ENCODE data around the gene DGCR2.

DGCR2 gene

DNA sequence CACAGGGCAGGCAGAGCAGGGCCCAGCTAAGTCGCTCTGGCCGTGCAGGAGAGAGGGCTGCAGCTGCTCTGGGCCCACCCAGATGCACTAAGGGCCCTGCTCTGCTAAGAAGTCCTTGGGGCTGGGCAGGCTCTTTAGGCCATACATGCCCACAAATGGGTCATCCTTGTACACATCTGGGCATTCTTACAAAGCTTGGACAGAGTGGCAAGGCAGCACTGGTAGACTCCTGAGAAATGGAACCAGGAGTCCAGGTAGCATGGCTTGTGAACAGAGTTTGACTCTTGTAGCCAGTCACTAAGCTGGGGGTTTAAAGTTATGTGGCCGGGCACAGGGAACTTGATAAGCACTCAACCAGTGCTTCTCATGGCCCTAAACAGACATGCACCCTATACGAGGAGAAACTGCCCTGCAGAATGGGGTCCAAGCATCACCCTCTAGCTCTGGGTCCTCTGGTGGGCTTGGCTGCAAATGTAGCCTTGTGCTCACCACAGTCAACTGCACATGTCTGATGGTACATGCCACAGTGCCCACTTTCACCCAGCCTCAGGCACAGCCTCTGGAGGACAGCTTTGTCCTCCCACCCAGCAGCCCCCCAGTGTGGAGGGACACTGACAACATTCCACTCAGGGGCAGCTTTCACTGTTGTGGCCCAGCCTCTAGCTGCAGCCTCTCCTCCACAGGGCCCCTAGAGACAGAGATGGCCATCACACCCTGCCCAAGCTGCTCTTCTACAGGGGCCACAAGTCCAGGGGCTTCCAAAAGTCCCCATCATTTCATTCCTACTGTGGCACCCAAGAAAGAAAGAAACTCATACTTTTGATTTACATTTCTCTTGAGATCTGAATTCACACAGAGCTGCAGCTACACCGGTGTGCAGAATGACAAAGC lies 75.2 kb downstream of the DGCR2 start:
- Histone ChIP-seq H3K4me1 (ENCODE audit: insufficient read depth, insufficient read length) (no peaks in the 10 kb centered on the region), H3K36me3 (ENCODE audit: insufficient read depth, insufficient read length, low read length) (peaks cover 73% of the 10 kb centered on the region), H3K9me3 (ENCODE audit: insufficient read depth, low read length) (no peaks in the 10 kb centered on the region), H3K9ac (ENCODE audit: insufficient read length, low read depth) (no peak overlapping the region), H3K27me3 (ENCODE audit: insufficient read depth, insufficient read length) (no peaks in the 10 kb centered on the region), H3K4me3 (ENCODE audit: insufficient read length, low read depth) (no peak overlapping the region)
- DNase-seq (ENCODE audit: low read depth, low spot score), result no peak
- TF ChIP-seq SUZ12 (IDR thresholded peaks at IDR 0.05; ENCODE audit: extremely low read depth, insufficient read depth, insufficient read length), result no peak

GRCh38 chr22:19046287-19046686 lies 75.9 kb downstream of the DGCR2 start:
- no peak overlapping the region for H3K4me3 ChIP-seq (ENCODE audit: insufficient read length, low read depth)
- peaks cover 76% of the 10 kb centered on the region for H3K36me3 ChIP-seq (ENCODE audit: insufficient read depth, insufficient read length, low read length)
- TF ChIP-seq ZNF274 (IDR thresholded peaks at IDR 0.05; ENCODE audit: low read depth, low read length) (no peak), SUZ12 (IDR thresholded peaks at IDR 0.05; ENCODE audit: extremely low read depth, insufficient read depth, insufficient read length) (no peak), YY1 (IDR thresholded peaks at IDR 0.05; ENCODE audit: insufficient read depth, insufficient read length) (no peak)
- H3K9ac ChIP-seq (ENCODE audit: insufficient read length, low read depth), result no peak overlapping the region
- H3K4me1 ChIP-seq (ENCODE audit: insufficient read depth, insufficient read length), result no peaks in the 10 kb centered on the region
- no peak for DNase-seq (ENCODE audit: low read depth, low spot score)
- no peaks in the 10 kb centered on the region for H3K27me3 ChIP-seq (ENCODE audit: insufficient read depth, insufficient read length)
- no peaks in the 10 kb centered on the region for H3K9me3 ChIP-seq (ENCODE audit: insufficient read depth, low read length)

DNA sequence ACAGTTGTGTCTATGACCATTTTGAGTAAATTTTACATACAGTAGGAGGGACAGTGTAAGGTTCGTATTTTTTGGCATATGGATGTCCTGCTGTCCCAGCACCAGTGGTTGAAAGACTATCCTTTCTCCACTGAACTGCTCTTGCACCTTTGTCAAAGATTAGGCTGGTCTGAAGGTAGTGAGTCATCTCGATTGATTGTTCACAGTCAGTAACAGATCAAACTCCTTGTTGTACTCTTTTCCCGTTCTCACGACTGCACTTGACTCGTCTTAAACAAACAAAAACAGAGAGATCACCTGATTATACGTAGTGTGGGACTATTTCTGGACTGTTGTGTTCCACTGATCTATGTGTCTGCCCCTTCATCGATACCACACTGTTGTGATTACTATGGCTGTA lies 77.1 kb downstream of the DGCR2 start:
- Histone ChIP-seq H3K9me3 (ENCODE audit: insufficient read depth, low read length) (no peaks in the 10 kb centered on the region), H3K36me3 (ENCODE audit: insufficient read depth, insufficient read length, low read length) (peaks cover 88% of the 10 kb centered on the region), H3K4me1 (ENCODE audit: insufficient read depth, insufficient read length) (no peaks in the 10 kb centered on the region), H3K9ac (ENCODE audit: insufficient read length, low read depth) (no peak overlapping the region), H3K27me3 (ENCODE audit: insufficient read depth, insufficient read length) (no peaks in the 10 kb centered on the region), H3K4me3 (ENCODE audit: insufficient read length, low read depth) (no peak overlapping the region)
- DNase-seq (ENCODE audit: low read depth, low spot score), result no peak
- no peak for TF ChIP-seq SUZ12 (IDR thresholded peaks at IDR 0.05; ENCODE audit: extremely low read depth, insufficient read depth, insufficient read length)
- TF ChIP-seq ZNF274 (IDR thresholded peaks at IDR 0.05; ENCODE audit: low read depth, low read length), result no peak
- TF ChIP-seq YY1 (IDR thresholded peaks at IDR 0.05; ENCODE audit: insufficient read depth, insufficient read length), result no peak

GRCh38 chr22:19044381-19044780 lies 77.8 kb downstream of the DGCR2 start:
- Histone ChIP-seq H3K9me3 (ENCODE audit: insufficient read depth, low read length) (no peaks in the 10 kb centered on the region), H3K9ac (ENCODE audit: insufficient read length, low read depth) (no peak overlapping the region), H3K4me1 (ENCODE audit: insufficient read depth, insufficient read length) (no peaks in the 10 kb centered on the region), H3K27me3 (ENCODE audit: insufficient read depth, insufficient read length) (no peaks in the 10 kb centered on the region), H3K36me3 (ENCODE audit: insufficient read depth, insufficient read length, low read length) (peaks cover 94% of the 10 kb centered on the region), H3K4me3 (ENCODE audit: insufficient read length, low read depth) (no peak overlapping the region)
- TF ChIP-seq ZNF274 (IDR thresholded peaks at IDR 0.05; ENCODE audit: low read depth, low read length), result no peak
- no peak for TF ChIP-seq YY1 (IDR thresholded peaks at IDR 0.05; ENCODE audit: insufficient read depth, insufficient read length)
- no peak for TF ChIP-seq SUZ12 (IDR thresholded peaks at IDR 0.05; ENCODE audit: extremely low read depth, insufficient read depth, insufficient read length)
- no peak for DNase-seq (ENCODE audit: low read depth, low spot score)

GRCh38 chr22:19043121-19044085 lies 78.8 kb downstream of the DGCR2 start:
- H3K9me3 ChIP-seq (ENCODE audit: insufficient read depth, low read length), result no peaks in the 10 kb centered on the region
- no peaks in the 10 kb centered on the region for H3K4me1 ChIP-seq (ENCODE audit: insufficient read depth, insufficient read length)
- no peak overlapping the region for H3K4me3 ChIP-seq (ENCODE audit: insufficient read length, low read depth)
- H3K9ac ChIP-seq (ENCODE audit: insufficient read length, low read depth), result no peak overlapping the region
- no peak for TF ChIP-seq ZNF274 (IDR thresholded peaks at IDR 0.05; ENCODE audit: low read depth, low read length)
- TF ChIP-seq YY1 (IDR thresholded peaks at IDR 0.05; ENCODE audit: insufficient read depth, insufficient read length), result no peak
- TF ChIP-seq SUZ12 (IDR thresholded peaks at IDR 0.05; ENCODE audit: extremely low read depth, insufficient read depth, insufficient read length), result no peak
- H3K36me3 ChIP-seq (ENCODE audit: insufficient read depth, insufficient read length, low read length), result peaks cover 94% of the 10 kb centered on the region
- H3K27me3 ChIP-seq (ENCODE audit: insufficient read depth, insufficient read length), result no peaks in the 10 kb centered on the region
- no peak for DNase-seq (ENCODE audit: low read depth, low spot score)

GRCh38 chr22:19042285-19043120 lies 79.7 kb downstream of the DGCR2 start:
- H3K36me3 ChIP-seq (ENCODE audit: insufficient read depth, insufficient read length, low read length), result peaks cover 90% of the 10 kb centered on the region
- H3K9ac ChIP-seq (ENCODE audit: insufficient read length, low read depth), result no peak overlapping the region

More at GRCh38 chr22:19042285-19043120, 79.7 kb downstream of the DGCR2 start:
- no peaks in the 10 kb centered on the region for H3K4me1 ChIP-seq (ENCODE audit: insufficient read depth, insufficient read length)
- H3K9me3 ChIP-seq (ENCODE audit: insufficient read depth, low read length), result no peaks in the 10 kb centered on the region
- no peak for DNase-seq (ENCODE audit: low read depth, low spot score)
- no peak overlapping the region for H3K4me3 ChIP-seq (ENCODE audit: insufficient read length, low read depth)
- TF ChIP-seq SUZ12 (IDR thresholded peaks at IDR 0.05; ENCODE audit: extremely low read depth, insufficient read depth, insufficient read length) (no peak), YY1 (IDR thresholded peaks at IDR 0.05; ENCODE audit: insufficient read depth, insufficient read length) (no peak), ZNF274 (IDR thresholded peaks at IDR 0.05; ENCODE audit: low read depth, low read length) (no peak)
- no peaks in the 10 kb centered on the region for H3K27me3 ChIP-seq (ENCODE audit: insufficient read depth, insufficient read length)
